Measurements from ENCODE around the gene TRAK2. TPM values are rescaled to one million over a fixed set of nuclear protein-coding genes. Genes with fewer than 3 reads are reported as not detected.
A peak's percentile ranks its signal among the peaks of the same experiment; 100 is the strongest.

TRAK2 gene
- total and polyA plus RNA-seq, 11 donors, result 41.2 to 201 (median 145) TPM

DNA sequence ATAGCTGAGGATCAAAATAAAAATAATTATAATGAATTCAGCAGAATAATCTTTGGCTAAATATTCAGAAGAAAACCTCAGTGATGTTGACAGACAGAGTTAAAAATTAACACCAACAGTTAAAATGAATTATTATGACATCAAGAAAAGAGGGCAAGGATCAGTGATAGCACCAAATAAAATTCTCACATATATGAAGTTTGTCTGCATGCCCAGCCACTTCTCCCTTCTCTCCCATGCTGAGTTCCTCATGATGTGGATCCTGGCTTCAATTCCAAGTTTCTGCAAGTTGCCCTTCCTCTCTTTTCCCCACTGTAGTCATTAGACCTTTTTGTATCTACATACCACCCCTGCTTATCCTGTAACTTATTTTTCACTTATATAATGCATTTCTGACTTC lies 7.1 kb upstream of the TRAK2 start:
- Histone ChIP-seq H3K27ac (no peak overlapping the region), H3K9me3 (peaks cover 0 to 10% (median 0%) of the 10 kb centered on the region in 12 donors), H3K4me3 (no peak overlapping the region), H3K36me3 (peaks cover 0 to 83% (median 61%) of the 10 kb centered on the region in 9 donors), H3K27me3 (no peaks in the 10 kb centered on the region), H3K4me1 (peaks cover 0 to 7% (median under 1%) of the 10 kb centered on the region in 12 donors)
- TF ChIP-seq CTCF (IDR thresholded peaks at IDR 0.05) (no peak), POLR2A (IDR thresholded peaks at IDR 0.05) (no peak)
- no peak for ATAC-seq
- DNase-seq, result no peak
- intact Hi-C loops (cut with DNase I), result loop anchor here in 3 of 10 donors (10.0 kb wide), 3 partner anchors 54 to 224 kb away; no protein-coding TSS in a partner anchor

GRCh38 chr2:201452922-201453643 lies 1.8 kb upstream of the TRAK2 start:
- DNase-seq, result no peak
- H3K4me3 ChIP-seq, result peak overlapping the region in 9 of 12 donors; percentile 72 to 97 (median 83)
- 74 to 87% (median 76%) methylated on average over 6 of the region's 6 CpGs for WGBS, 4 donors
- H3K9me3 ChIP-seq, result no peaks in the 10 kb centered on the region
- H3K27me3 ChIP-seq, result no peaks in the 10 kb centered on the region
- peaks cover 0 to 37% (median 12%) of the 10 kb centered on the region in 9 donors for H3K36me3 ChIP-seq
- ATAC-seq, result no peak
- H3K27ac ChIP-seq, result peak overlapping the region in 5 of 12 donors; percentile 92 to 98 (median 96)
- intact Hi-C loops (cut with DNase I), result loop anchor here in 6 of 10 donors (5.0 to 10.0 kb wide), 6 partner anchors 41 to 218 kb away; no protein-coding TSS in a partner anchor
- H3K4me1 ChIP-seq, result peaks cover 0 to 46% (median 32%) of the 10 kb centered on the region in 12 donors
- no peak for TF ChIP-seq CTCF (IDR thresholded peaks at IDR 0.05)
- TF ChIP-seq POLR2A (IDR thresholded peaks at IDR 0.05), result no peak

DNA sequence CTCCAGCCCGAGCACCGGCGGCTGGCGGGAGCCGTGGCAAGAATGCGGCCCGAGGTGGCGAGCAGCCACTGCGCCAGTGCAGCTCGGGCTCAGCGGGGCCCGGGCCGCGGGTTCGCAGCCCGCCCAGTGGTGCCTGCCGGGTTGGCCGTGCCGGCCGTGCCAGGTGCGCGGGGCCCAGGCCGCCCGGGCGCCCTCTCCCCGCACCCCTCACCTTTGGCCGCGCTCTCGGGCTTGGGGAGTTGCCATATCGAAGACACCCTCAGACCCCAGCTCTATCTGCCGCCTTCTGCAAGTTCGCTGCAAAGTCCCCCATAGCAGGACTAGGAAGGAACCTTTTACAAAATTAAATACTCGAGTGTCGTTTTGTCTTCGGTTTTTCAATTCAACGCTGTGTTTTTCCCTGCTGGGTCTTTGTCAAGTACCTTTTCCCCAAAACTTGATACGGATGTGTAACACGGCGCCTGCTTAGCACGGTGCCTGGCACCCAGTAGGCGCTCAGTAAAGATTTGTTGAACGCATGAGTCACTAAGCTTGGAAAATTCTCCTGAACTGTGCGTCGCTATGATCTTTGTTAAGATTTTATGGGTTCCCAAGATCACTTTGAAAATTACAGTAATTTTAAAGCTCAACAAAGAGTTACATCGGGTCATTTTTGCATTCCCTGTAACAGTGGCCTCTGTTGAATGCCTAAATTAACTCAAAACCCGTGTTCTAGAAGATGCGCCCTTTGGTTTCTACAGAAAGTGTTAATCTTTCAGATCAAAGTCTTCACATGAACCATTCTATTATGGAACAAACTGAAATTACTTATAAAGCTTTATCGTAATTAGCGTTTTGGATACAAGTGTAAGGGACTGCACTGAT lies 1.0 kb upstream of the TRAK2 start:
- Histone ChIP-seq H3K9me3 (no peaks in the 10 kb centered on the region), H3K4me3 (peak overlapping the region; percentile 72 to 97 (median 86)), H3K36me3 (peaks cover 0 to 33% (median 14%) of the 10 kb centered on the region in 9 donors), H3K4me1 (peaks cover 0 to 54% (median 38%) of the 10 kb centered on the region in 12 donors), H3K27ac (peak overlapping the region; percentile 67 to 98 (median 92)), H3K27me3 (no peaks in the 10 kb centered on the region)
- ATAC-seq, result peak in 2 of 4 donors; percentile 41 to 58
- intact Hi-C loops (cut with DNase I), result loop anchor here in 6 of 10 donors (5.0 to 10.0 kb wide), 6 partner anchors 40 to 217 kb away; no protein-coding TSS in a partner anchor
- TF ChIP-seq CTCF (IDR thresholded peaks at IDR 0.05) (no peak), POLR2A (IDR thresholded peaks at IDR 0.05) (no peak)
- peak in 2 of 5 donors; percentile 26 to 55 for DNase-seq
- WGBS, 4 donors, result 12 to 15% (median 13%) methylated on average over 31 to 49 of the region's 49 CpGs

Data from heart left ventricle (tissue), 16 donors.